Measurements from ENCODE around the gene SMYD3.

DNA sequence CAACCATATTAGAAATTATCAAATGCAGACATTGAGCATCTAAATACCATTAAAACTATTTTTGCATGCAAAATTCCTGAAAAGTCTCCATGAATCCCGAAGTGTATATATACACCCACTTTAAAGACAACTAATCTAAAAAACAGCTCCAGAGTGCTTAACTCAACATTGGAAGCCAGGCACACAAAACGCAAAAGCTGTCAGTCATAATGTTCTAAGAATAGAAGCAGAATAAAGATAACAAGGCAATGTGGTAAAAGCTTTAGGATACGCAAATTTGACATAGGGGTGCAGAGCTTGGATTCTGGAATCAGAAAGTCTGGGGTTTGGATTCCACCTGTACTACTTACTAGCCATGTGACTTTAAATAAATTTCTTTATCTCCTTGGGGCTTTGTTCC lies 62.5 kb downstream of the SMYD3 start:
- no peak for TF ChIP-seq CTCF (IDR thresholded peaks at IDR 0.05)
- no peak for TF ChIP-seq EP300 (IDR thresholded peaks at IDR 0.05)
